ENCODE data around the gene MZT2A.
"Not testable (repeated sequence)": the region's sequence is repeated elsewhere in the genome, so short reads cannot be mapped to it uniquely, and the experiment has no call there.

Gene MZT2A

DNA sequence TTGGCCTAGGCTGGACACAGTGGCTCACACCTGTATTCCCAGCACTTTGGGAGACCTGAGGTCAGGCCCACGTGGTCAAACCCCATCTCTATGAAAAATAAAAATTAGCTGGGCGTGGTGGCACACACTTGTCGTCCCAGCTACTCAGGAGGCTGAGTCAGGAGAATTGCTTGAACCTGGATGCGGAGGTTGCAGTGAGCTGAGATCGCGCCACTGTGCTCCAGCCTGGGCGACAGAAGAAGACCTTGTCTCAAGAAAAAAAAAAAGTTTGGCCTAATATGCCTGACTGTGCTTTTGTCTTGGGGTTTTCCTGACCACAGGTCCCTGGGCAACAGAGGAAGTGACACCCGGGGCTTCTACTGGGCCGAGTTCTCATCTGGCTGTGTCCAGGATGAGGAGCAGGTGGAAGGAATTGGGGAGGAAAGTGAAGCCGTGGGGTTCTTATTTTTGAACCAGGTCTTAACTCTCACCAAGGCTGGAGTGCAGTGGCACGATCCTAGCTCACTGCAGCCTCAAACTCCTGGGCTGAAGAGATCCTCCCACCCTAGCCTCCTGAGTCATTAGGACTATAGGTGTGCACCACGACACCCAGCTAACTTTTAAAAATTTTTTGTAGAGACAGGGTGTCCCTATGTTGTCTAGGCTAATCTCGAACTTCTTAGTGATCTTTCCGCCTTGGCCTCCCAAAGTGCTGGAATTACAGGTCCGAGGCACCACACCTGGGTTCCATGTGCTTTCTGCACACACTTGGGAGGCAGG lies 22.4 kb upstream of the MZT2A start:
- not testable (repeated sequence) for H3K27ac ChIP-seq (replicated peaks); H3K4me3 ChIP-seq (replicated peaks; ENCODE audit: insufficient read depth, low read length); H3K27me3 ChIP-seq (ENCODE audit: insufficient read depth, poor library complexity, severe bottlenecking); DNase-seq (ENCODE audit: low read depth in 1 of 2, low spot score in 1 of 2)
- TF ChIP-seq SPI1 (IDR thresholded peaks at IDR 0.05; ENCODE audit: borderline replicate concordance, low read depth): peak; percentile 8; the same call in 1 of the 2 replicates

DNA sequence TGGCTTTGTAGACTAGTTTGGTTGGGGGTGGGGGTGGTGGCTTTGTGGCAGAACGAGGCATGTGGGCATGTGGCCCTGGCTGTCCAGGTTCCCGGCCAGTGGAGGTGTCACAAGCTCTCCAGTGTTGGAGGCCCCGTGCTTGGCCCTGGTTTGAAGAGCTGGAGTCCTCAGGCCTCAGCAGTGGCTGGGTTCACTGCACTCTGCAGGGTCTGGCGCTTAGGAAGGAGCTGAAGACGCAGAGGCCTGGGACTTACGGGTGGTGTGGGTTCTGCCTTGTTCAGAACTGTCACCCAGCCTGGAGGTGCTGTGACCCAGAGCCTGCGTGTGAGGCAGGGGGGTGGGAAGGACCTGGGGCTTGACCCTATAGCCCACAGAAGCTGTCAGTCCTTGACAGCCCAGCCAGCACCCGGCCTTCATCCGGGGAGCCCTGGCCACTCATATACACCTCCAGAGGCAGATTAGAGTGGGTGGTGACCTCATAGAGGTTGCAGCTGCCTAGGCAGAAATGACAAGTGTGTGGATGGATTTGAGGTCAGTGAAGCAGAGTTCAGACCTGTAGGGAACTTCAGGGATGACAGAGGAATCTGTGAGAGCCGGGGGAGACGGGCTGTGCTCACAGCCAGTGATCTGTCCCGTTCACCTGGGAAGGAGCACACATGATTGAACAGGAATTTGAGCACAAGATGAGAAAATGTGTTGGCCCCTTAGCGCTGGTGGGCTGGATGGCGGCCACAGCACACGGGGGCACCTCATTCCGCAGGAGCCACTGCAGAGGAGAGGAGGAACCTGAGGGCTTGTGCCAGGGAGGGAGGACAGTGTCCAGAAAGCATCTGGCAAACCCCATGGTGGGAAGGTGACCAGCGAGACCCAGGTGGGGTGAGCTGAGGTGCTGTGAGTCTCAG lies 20.0 kb upstream of the MZT2A start:
- DNase-seq (ENCODE audit: low read depth in 1 of 2, low spot score in 1 of 2): not testable (repeated sequence)

DNA sequence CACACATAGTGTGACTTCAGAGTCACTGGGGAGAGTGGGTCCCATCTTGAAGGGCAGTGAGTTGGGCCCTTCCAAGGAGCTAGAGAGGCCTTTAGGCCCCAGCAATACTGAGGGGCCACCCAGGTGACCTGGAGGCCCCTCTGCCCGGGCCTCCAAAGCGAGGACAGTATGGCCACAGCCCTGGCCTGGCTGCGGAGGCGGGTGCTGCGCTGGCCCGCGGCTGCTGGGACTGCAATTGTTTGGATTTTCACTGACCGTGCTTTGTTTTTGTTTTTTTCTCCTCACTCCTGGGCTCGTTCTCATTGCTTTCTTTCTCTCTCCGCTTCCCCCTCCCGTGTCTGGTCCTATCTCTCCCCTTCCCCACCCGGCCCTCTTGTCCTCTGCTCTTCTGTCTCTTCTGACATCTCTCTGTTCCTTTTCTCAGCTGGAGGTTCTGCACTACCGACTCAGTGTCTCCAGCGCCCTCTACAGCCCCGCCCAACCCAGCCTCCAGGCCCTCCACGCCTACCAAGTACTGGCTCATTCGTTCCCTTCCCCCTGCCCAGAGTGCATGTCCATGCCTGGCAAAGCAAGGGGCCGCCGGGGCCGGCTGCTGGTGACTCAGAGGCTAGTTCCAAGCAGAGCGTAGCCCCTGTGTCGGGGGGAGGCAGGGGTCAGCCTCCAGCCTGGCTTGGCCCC lies 19.2 kb upstream of the MZT2A start:
- H3K27ac ChIP-seq (replicated peaks); DNase-seq (ENCODE audit: low read depth in 1 of 2, low spot score in 1 of 2); H3K27me3 ChIP-seq (ENCODE audit: insufficient read depth, poor library complexity, severe bottlenecking); H3K4me3 ChIP-seq (replicated peaks; ENCODE audit: insufficient read depth, low read length): not testable (repeated sequence)

More for the DNA sequence above, 20.0 kb upstream of the MZT2A start:
- not testable (repeated sequence) for H3K27ac ChIP-seq (replicated peaks); H3K27me3 ChIP-seq (ENCODE audit: insufficient read depth, poor library complexity, severe bottlenecking); H3K4me3 ChIP-seq (replicated peaks; ENCODE audit: insufficient read depth, low read length)

DNA sequence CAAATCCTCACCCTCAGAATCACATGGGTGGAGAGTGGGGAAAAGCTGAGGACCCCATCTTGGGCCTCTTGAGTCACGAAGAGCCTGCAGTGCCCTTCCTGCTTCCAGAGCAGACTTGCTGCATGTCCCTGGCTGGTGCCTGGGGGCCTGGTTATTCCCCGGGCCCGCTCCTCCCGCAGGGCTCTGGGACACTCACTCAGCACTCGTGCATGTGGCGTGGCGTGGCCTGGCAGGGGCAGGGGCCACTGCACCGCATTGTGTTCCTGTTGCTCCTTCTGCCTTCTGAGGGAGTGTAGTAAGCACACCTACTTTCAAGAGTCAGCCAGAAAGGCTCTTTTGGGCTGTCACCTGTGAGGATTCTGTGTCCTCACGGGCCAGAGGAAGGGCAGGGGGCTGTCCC lies 17.4 kb upstream of the MZT2A start:
- TF ChIP-seq, protein P1, sequence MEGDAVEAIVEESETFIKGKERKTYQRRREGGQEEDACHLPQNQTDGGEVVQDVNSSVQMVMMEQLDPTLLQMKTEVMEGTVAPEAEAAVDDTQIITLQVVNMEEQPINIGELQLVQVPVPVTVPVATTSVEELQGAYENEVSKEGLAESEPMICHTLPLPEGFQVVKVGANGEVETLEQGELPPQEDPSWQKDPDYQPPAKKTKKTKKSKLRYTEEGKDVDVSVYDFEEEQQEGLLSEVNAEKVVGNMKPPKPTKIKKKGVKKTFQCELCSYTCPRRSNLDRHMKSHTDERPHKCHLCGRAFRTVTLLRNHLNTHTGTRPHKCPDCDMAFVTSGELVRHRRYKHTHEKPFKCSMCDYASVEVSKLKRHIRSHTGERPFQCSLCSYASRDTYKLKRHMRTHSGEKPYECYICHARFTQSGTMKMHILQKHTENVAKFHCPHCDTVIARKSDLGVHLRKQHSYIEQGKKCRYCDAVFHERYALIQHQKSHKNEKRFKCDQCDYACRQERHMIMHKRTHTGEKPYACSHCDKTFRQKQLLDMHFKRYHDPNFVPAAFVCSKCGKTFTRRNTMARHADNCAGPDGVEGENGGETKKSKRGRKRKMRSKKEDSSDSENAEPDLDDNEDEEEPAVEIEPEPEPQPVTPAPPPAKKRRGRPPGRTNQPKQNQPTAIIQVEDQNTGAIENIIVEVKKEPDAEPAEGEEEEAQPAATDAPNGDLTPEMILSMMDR (IDR thresholded peaks at IDR 0.05; ENCODE audit: insufficient read depth, low read length): no peak
- TF ChIP-seq, protein P2, sequence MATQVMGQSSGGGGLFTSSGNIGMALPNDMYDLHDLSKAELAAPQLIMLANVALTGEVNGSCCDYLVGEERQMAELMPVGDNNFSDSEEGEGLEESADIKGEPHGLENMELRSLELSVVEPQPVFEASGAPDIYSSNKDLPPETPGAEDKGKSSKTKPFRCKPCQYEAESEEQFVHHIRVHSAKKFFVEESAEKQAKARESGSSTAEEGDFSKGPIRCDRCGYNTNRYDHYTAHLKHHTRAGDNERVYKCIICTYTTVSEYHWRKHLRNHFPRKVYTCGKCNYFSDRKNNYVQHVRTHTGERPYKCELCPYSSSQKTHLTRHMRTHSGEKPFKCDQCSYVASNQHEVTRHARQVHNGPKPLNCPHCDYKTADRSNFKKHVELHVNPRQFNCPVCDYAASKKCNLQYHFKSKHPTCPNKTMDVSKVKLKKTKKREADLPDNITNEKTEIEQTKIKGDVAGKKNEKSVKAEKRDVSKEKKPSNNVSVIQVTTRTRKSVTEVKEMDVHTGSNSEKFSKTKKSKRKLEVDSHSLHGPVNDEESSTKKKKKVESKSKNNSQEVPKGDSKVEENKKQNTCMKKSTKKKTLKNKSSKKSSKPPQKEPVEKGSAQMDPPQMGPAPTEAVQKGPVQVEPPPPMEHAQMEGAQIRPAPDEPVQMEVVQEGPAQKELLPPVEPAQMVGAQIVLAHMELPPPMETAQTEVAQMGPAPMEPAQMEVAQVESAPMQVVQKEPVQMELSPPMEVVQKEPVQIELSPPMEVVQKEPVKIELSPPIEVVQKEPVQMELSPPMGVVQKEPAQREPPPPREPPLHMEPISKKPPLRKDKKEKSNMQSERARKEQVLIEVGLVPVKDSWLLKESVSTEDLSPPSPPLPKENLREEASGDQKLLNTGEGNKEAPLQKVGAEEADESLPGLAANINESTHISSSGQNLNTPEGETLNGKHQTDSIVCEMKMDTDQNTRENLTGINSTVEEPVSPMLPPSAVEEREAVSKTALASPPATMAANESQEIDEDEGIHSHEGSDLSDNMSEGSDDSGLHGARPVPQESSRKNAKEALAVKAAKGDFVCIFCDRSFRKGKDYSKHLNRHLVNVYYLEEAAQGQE (IDR thresholded peaks at IDR 0.05; ENCODE audit: insufficient replicate concordance, low read depth): no peak
- TF ChIP-seq SPI1 (IDR thresholded peaks at IDR 0.05; ENCODE audit: borderline replicate concordance, low read depth) (no peak), GABPA (IDR thresholded peaks at IDR 0.05; ENCODE audit: low read depth) (no peak), POLR2AphosphoS5 (IDR thresholded peaks at IDR 0.05; ENCODE audit: low read depth) (no peak)
- no peak overlapping the region for H3K27ac ChIP-seq (replicated peaks)
- DNase-seq (ENCODE audit: low read depth in 1 of 2, low spot score in 1 of 2): no peak
- no peak overlapping the region for H3K4me3 ChIP-seq (replicated peaks; ENCODE audit: insufficient read depth, low read length)
- no peaks in the 10 kb centered on the region for H3K27me3 ChIP-seq (ENCODE audit: insufficient read depth, poor library complexity, severe bottlenecking)

DNA sequence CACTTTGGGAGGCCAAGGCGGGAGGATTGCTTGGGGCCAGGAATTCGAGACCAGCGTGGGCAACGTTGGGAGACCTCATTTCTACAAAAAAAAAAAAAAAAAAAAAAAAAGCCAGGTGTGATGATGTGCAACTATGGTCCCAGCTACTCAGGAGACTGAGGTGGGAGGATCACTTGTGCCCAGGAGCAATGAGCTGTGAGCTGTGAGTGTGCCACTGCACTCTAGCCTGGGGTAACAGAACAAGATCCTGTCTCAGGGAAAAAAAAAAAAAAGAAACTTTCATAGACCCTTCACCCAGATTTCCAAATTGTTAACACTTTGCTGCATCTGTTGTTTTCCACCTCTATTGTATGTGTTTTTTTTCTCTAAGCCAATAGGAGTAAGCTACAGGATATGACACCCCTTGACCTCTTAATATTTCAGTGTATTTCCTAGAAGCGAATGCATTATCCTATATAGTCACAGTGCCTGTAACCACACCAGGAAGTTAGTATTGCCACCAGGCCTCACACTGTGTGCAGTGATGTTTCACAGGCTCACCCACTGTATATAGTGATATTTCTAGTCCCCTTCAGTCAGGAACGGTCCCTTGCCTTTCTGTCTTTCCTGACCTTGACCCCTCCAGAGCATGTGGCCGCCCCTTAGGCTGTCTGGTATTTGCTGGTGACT lies 12.0 kb upstream of the MZT2A start:
- not testable (repeated sequence) for H3K27ac ChIP-seq (replicated peaks); H3K4me3 ChIP-seq (replicated peaks; ENCODE audit: insufficient read depth, low read length); DNase-seq (ENCODE audit: low read depth in 1 of 2, low spot score in 1 of 2); H3K27me3 ChIP-seq (ENCODE audit: insufficient read depth, poor library complexity, severe bottlenecking)

DNA sequence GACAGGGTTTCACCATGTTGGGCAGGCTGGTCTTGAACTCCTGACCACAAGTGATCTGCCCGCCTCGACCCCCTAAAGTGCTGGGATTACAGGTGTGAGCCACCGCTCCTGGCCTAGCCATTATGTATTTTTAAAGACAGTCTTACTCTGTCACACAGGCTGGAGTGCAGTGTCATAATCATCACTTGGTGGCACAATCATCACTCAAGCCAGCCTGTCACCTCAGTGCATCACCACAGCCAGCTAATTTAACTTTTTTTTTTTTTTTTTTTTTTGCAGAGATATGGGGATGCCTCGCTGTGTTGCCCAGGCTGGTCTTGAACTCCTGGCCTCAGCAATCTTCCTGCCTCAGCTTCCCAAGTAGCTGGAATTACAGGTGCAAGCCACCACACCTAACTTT lies 11.4 kb upstream of the MZT2A start:
- H3K27ac ChIP-seq (replicated peaks); H3K27me3 ChIP-seq (ENCODE audit: insufficient read depth, poor library complexity, severe bottlenecking); H3K4me3 ChIP-seq (replicated peaks; ENCODE audit: insufficient read depth, low read length); DNase-seq (ENCODE audit: low read depth in 1 of 2, low spot score in 1 of 2): not testable (repeated sequence)

DNA sequence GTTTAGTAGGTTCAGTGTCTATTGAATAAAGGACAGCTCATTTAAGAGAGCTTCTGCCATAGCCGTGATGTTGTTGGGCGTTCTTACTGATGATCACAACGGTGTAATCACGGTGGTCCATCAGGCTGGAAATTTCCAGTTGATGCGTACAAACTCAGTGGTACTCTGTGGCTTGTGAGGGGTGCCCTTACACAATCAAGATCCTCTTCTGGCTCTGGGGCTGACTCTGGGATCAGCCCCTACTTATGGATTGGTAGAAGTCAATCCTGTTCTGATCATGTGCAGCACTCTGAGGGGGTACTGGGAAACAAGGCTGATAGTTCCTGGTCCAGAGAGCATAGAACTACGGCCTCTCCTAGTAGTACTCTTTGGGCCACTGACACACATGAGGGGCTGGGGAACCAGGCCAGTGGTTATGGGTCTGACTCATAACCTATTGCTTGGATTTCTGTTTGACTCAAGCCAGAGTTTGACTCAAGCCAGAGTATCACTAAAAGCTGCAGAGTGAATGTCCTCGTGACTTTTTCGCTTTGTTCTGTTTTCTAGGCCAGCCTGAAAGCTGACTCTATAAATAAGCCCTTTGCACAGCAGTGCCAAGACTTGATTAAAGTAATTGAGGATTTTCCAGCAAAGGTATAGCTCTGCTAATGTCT lies 6.2 kb upstream of the MZT2A start:
- DNase-seq (ENCODE audit: low read depth in 1 of 2, low spot score in 1 of 2); H3K4me3 ChIP-seq (replicated peaks; ENCODE audit: insufficient read depth, low read length); H3K27ac ChIP-seq (replicated peaks); H3K27me3 ChIP-seq (ENCODE audit: insufficient read depth, poor library complexity, severe bottlenecking): not testable (repeated sequence)

DNA sequence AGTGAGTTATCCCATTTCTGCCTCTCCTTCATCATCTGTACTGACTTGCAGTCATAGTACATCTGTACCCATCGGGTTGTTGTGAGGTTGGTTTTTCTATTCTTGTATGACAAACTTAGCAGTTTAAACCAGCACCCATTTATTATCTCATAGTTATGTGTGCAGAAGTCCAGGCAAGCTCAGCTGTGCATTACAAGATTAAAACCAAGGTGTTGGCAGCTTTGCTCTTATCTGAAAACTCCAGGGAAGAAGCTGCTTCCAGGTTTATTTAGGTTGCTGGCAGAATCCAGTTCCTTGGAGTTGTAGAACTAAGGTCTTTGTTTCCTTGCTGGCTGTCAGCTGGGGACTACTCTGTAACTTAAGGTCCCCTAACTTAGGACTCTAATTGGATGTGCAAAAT lies 3.3 kb upstream of the MZT2A start:
- not testable (repeated sequence) for H3K27ac ChIP-seq (replicated peaks); H3K27me3 ChIP-seq (ENCODE audit: insufficient read depth, poor library complexity, severe bottlenecking); H3K4me3 ChIP-seq (replicated peaks; ENCODE audit: insufficient read depth, low read length); DNase-seq (ENCODE audit: low read depth in 1 of 2, low spot score in 1 of 2)

Measured in HL-60 (cell line).